ENCODE data around the gene CSTA. TPM values are rescaled to one million over a fixed set of nuclear protein-coding genes. Genes with fewer than 3 reads are reported as not detected.

Gene CSTA
- total RNA-seq, 4 donors from 2014 or later: 1.4 to 1.5 TPM; not detected in 2

DNA sequence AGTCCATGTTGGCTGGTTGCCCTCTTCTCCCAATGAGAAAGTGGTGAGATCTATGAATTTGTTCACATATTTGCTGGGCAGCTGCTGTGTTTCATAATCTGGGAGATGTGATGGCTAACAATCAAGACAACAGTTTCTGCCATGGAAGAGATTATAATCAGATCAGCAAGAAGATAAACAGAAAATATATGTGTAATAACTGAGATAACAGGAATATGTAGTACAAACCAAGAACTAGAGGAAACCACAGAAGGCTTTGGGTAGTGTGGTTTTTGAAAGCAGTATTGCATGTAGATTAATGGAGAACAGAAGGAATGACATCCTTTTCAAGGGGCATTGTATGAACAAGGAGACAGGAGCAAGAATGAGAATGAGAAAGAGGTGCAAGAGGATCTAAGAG lies 12.2 kb upstream of the CSTA start:
- DNase-seq: no peak
- H3K27me3 ChIP-seq: no peaks in the 10 kb centered on the region
- no peaks in the 10 kb centered on the region for H3K4me1 ChIP-seq
- H3K4me3 ChIP-seq: no peak overlapping the region
- intact Hi-C loops (cut with DNase I; ENCODE audit: low total_unique reads): no loop called here
- no peaks in the 10 kb centered on the region for H3K9me3 ChIP-seq
- no peaks in the 10 kb centered on the region for H3K36me3 ChIP-seq
- no peak for TF ChIP-seq POLR2A (IDR thresholded peaks at IDR 0.05)
- TF ChIP-seq CTCF (IDR thresholded peaks at IDR 0.05): no peak
- no peak overlapping the region for H3K27ac ChIP-seq

- Histone ChIP-seq H3K36me3 (no peaks in the 10 kb centered on the region), H3K27me3 (no peaks in the 10 kb centered on the region), H3K9me3 (no peaks in the 10 kb centered on the region), H3K4me3 (no peak overlapping the region), H3K4me1 (no peaks in the 10 kb centered on the region), H3K27ac (no peak overlapping the region)
- TF ChIP-seq POLR2A (IDR thresholded peaks at IDR 0.05): no peak
- no peak for TF ChIP-seq CTCF (IDR thresholded peaks at IDR 0.05)
- intact Hi-C loops (cut with DNase I; ENCODE audit: low total_unique reads): no loop called here
- no peak for DNase-seq
These were observed 11.8 kb upstream of the CSTA start for GRCh38 chr3:122313281-122313680.

- no peak for DNase-seq
- no peaks in the 10 kb centered on the region for H3K9me3 ChIP-seq
- H3K27ac ChIP-seq: no peak overlapping the region
- H3K36me3 ChIP-seq: no peaks in the 10 kb centered on the region
- TF ChIP-seq CTCF (IDR thresholded peaks at IDR 0.05) (no peak), POLR2A (IDR thresholded peaks at IDR 0.05) (no peak)
- H3K4me1 ChIP-seq: no peaks in the 10 kb centered on the region
- intact Hi-C loops (cut with DNase I; ENCODE audit: low total_unique reads): no loop called here
- no peaks in the 10 kb centered on the region for H3K27me3 ChIP-seq
- no peak overlapping the region for H3K4me3 ChIP-seq
These were observed 10.7 kb upstream of the CSTA start for GRCh38 chr3:122314228-122314876.

GRCh38 chr3:122315619-122316018 lies 9.4 kb upstream of the CSTA start:
- Histone ChIP-seq H3K27ac (no peak overlapping the region), H3K9me3 (no peaks in the 10 kb centered on the region), H3K4me3 (no peak overlapping the region), H3K36me3 (no peaks in the 10 kb centered on the region), H3K4me1 (no peaks in the 10 kb centered on the region), H3K27me3 (no peaks in the 10 kb centered on the region)
- intact Hi-C loops (cut with DNase I; ENCODE audit: low total_unique reads): no loop called here
- DNase-seq: no peak
- TF ChIP-seq CTCF (IDR thresholded peaks at IDR 0.05) (no peak), POLR2A (IDR thresholded peaks at IDR 0.05) (no peak)

- Histone ChIP-seq H3K27ac (no peak overlapping the region), H3K27me3 (no peaks in the 10 kb centered on the region), H3K9me3 (no peaks in the 10 kb centered on the region), H3K36me3 (no peaks in the 10 kb centered on the region), H3K4me1 (no peaks in the 10 kb centered on the region), H3K4me3 (no peak overlapping the region)
- TF ChIP-seq POLR2A (IDR thresholded peaks at IDR 0.05) (no peak), CTCF (IDR thresholded peaks at IDR 0.05) (no peak)
- intact Hi-C loops (cut with DNase I; ENCODE audit: low total_unique reads): no loop called here
- DNase-seq: no peak
These were observed 8.7 kb upstream of the CSTA start for GRCh38 chr3:122316368-122316767.

All from uterus (tissue), 4 donors.